Gastrocnemius medialis (tissue), 4 donors: ENCODE data around the gene PRRT1. TPM values are rescaled to one million over a fixed set of nuclear protein-coding genes. Genes with fewer than 3 reads are reported as not detected.

Source experiments
- ATAC-seq, 2 donors: fragments of 150-250 bp; one replicate each; pipeline ENCODE4 v1.9.1; 2016
- DNase-seq, 2 donors: peaks; one replicate each; pipeline ENCODE4 v3.0.0-alpha.2; 2019
- H3K27ac ChIP-seq, 4 donors: fragments of 200-600 bp; sonication (generic); 1 replicate in 1 of 4; 2 replicates in 3 of 4; pipeline ENCODE4 v1.5.1; 2016 to 2018; ENCODE audit warnings: mild to moderate bottlenecking in 2 of 4, moderate library complexity in 1 of 4
- H3K27me3 ChIP-seq, 3 donors: fragments of 200-600 bp; sonication (generic) in 2 of 3; 1 replicate in 1 of 3; 2 replicates in 2 of 3; pipeline versions ENCODE4 v1.5.1 to v1.6.0; 2016 to 2019; ENCODE audit warnings: mild to moderate bottlenecking in 1 of 3, moderate library complexity in 1 of 3
- H3K36me3 ChIP-seq, 2 donors: fragments of 200-600 bp; sonication (generic) in 1 of 2; one replicate each; pipeline ENCODE4 v1.5.1; 2017 to 2018
- H3K4me1 ChIP-seq, 2 donors: fragments of 200-600 bp; sonication (generic) in 1 of 2; one replicate each; pipeline ENCODE4 v1.5.1; 2016 to 2017; ENCODE audit warnings: mild to moderate bottlenecking in 2 of 2
- H3K4me3 ChIP-seq, 4 donors: fragments of 200-600 bp; sonication (generic) in 3 of 4; 1 replicate in 1 of 4; 2 replicates in 3 of 4; pipeline ENCODE4 v1.5.1; 2016 to 2019; ENCODE audit warnings: mild to moderate bottlenecking in 2 of 4
- H3K9me3 ChIP-seq, 3 donors: fragments of 200-600 bp; sonication (generic) in 2 of 3; 1 replicate in 1 of 3; 2 replicates in 2 of 3; pipeline ENCODE4 v1.5.1; 2016 to 2019
- CTCF ChIP-seq, 5 experiments: fragments of 450-650 bp in 3 of 5; fragments of 200-600 bp in 2 of 5; sonication (generic) in 2 of 5; IDR thresholded peaks in 4 of 5; conservative IDR thresholded peaks in 1 of 5; 1 replicate in 4 of 5; 2 replicates in 1 of 5; pipeline ENCODE4 v1.5.1; 2016 to 2019; ENCODE audit warnings: antibody characterized with exemption in 5 of 5, mild to moderate bottlenecking in 3 of 5, moderate library complexity in 3 of 5
- POLR2A ChIP-seq, 2 donors: fragments of 450-650 bp; IDR thresholded peaks; one replicate each; pipeline ENCODE4 v1.6.1; 2017; ENCODE audit warnings: antibody characterized with exemption in 2 of 2, mild to moderate bottlenecking in 2 of 2, moderate library complexity in 2 of 2
- in situ Hi-C, 4 donors: fragments of 200-750 bp; cut with MboI; loops; one replicate each; pipeline versions ENCODE4 v1.15.0 to v1.8.0; 2017; ENCODE audit warnings: low sequenced_read_pairs in 4 of 4
- intact Hi-C: fragments of 100-400 bp; cut with DNase I; formaldehyde crosslinking; loops from one replicate; pipeline ENCODE4 v1.15.1; 2023; ENCODE audit warnings: low total_unique reads
- total RNA-seq, 4 donors: library from RNA; depleted of rRNA; stranded (reverse); fragments of >200 nt; gene quantifications; one replicate each; pipeline versions ENCODE4 v1.1.0 to v1.2.3, GENCODE V29; 2016

PRRT1 gene
- total RNA-seq, 4 donors from 2014 or later = 0.49 TPM; not detected in 3

DNA sequence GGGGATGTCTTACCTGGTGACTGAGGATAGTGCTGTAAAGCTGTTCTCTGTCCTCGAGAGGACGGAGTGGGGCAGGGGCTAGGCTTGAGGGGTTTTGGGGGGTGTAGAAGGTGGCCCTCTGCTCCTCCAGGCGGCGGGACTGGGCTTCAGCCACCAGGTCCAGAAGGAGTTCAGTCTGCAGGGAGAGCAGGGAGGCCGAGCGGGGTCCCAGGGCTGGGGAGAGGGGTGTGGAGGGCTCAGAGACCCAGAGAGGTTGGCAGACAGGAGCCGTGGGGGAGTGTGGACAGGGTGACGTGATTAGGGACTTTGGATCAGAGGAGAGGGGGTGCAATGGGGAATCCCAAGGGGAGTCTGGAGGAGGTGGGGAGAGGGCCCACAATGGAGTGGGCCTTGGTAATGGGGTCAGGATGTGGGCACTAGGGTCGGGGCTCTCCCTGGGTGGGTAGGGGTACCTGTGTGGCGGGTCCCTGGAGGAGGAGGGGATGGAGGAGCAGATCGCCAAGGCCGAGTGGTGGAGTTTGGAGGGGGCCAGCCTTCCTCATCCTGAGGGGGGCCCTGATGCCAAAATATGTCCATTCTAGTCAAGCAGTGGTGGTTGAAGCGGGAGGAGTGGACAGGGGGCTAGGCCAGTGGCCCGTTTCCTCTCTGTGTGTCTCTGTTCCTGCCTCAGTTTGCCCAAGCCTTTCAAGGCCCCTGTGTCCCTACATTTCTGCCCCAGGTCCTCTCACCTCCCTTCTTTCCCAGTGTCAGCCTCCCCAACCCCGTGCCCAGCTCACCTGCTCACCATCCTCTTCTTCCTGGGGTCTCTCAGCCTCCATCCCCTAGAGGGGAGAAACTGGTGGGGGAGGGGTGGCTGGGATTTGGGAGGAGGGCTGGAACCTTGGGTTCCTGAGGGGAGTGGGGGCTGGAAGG is 40.2 kb upstream of the PRRT1 start:
- in situ Hi-C loops = loop anchor here in 3 of 4 donors (5.0 to 25.0 kb wide), 8 partner anchors 65 to 1580 kb away; partner anchors contain the start of genes BRD2 (in 3 of the 3), HLA-DMA (in 3 of the 3), APOM (in 2 of the 3) and ATF6B (in 2 of the 3)
- intact Hi-C loops = loop anchor here (10.0 kb wide), 1 partner anchor 1477 kb away; the partner anchor contains the start of gene MDC1
- H3K36me3 ChIP-seq = peaks cover 0 to 3% of the 10 kb centered on the region in 2 donors
- peak overlapping the region in 3 of 4 donors; percentile 7 to 29 (median 28) for H3K4me3 ChIP-seq
- no peaks in the 10 kb centered on the region for H3K27me3 ChIP-seq
- DNase-seq = no peak
- H3K9me3 ChIP-seq = no peaks in the 10 kb centered on the region
- H3K4me1 ChIP-seq = peaks cover 35 to 41% of the 10 kb centered on the region in 2 donors
- H3K27ac ChIP-seq = peak overlapping the region; percentile 96 to 99 (median 98)
- no peak for TF ChIP-seq CTCF (IDR thresholded peaks at IDR 0.05 in 4 of 5, conservative IDR thresholded peaks at IDR 0.05 in 1 of 5)
- TF ChIP-seq POLR2A (IDR thresholded peaks at IDR 0.05) = no peak
- ATAC-seq = no peak

GRCh38 chr6:32190911-32191677 is 39.4 kb upstream of the PRRT1 start:
- DNase-seq = no peak
- no peak for TF ChIP-seq POLR2A (IDR thresholded peaks at IDR 0.05)
- TF ChIP-seq CTCF (IDR thresholded peaks at IDR 0.05 in 4 of 5, conservative IDR thresholded peaks at IDR 0.05 in 1 of 5) = no peak
- in situ Hi-C loops = loop anchor here in 3 of 4 donors (5.0 to 25.0 kb wide), 8 partner anchors 64 to 1579 kb away; partner anchors contain the start of genes BRD2 (in 3 of the 3), HLA-DMA (in 3 of the 3), APOM (in 2 of the 3) and ATF6B (in 2 of the 3)
- Histone ChIP-seq H3K4me1 (peaks cover 34 to 45% of the 10 kb centered on the region in 2 donors), H3K9me3 (no peaks in the 10 kb centered on the region), H3K27me3 (no peaks in the 10 kb centered on the region), H3K27ac (peak overlapping the region; percentile 96 to 99 (median 98)), H3K36me3 (peaks cover 0 to 5% of the 10 kb centered on the region in 2 donors), H3K4me3 (peak overlapping the region; percentile 71 to 87 (median 78))
- no peak for ATAC-seq
- intact Hi-C loops = loop anchor here (10.0 kb wide), 1 partner anchor 1476 kb away; the partner anchor contains the start of gene MDC1

DNA sequence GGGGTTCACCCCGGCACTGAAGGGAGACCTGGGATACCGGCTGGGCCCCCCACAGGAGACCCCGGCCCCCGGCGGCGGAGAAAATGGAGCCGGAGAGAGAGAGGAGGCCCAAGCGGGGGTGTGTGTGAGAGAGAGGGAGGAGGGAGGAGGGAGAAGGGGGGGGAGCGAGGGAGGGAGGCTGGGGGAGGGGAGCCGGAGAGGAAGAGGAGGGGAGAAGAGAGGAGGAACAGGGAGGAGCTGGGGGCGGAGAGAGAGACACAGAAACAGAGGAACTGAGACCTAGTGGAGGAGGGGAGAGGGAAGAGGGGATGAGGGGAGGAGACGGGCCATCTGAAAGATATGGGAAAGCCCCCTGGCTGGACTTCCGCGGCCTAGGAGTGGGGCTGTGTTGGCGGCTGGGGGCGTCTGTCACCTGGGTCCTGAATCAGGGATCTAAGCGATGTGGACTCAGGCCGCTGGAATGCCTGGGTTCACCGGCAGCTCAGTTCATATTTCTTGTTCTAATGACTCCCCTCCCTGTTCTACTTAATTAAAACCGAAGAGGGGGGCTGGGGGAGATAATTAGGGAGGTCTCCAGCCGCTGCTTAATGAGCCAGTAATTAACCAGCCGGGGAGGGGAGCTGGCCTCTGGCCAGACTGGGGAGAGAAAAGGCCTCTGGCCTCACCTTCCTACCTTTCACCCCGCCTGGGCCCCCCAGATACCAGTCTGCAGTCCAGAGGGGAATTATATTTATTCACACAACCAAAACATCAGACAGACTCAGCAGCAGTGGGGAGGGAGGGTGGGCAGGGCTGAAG is 38.5 kb upstream of the PRRT1 start, which contains the start of gene PBX2:
Gene PBX2, minus strand, starts transcription at position 149 of the 798 bp plus-strand sequence. CDS start 287 bp downstream, outside the sequence.
- ATAC-seq = peak; percentile 83 to 89

More for the DNA sequence above, 38.5 kb upstream of the PRRT1 start, which contains the start of gene PBX2:
- intact Hi-C loops (loop anchor here (10.0 kb wide), 1 partner anchor 1475 kb away; the partner anchor contains the start of gene MDC1), in situ Hi-C loops (loop anchor here in 3 of 4 donors (5.0 to 25.0 kb wide), 8 partner anchors 63 to 1578 kb away; partner anchors contain the start of genes BRD2 (in 3 of the 3), HLA-DMA (in 3 of the 3), APOM (in 2 of the 3) and ATF6B (in 2 of the 3))
- Histone ChIP-seq H3K9me3 (no peaks in the 10 kb centered on the region), H3K36me3 (peaks cover 0 to 5% of the 10 kb centered on the region in 2 donors), H3K27me3 (no peaks in the 10 kb centered on the region), H3K4me1 (peaks cover 37 to 53% of the 10 kb centered on the region in 2 donors), H3K4me3 (peak within 1 kb of the TSS; percentile 71 to 87 (median 78)), H3K27ac (peak within 1 kb of the TSS; percentile 96 to 99 (median 98))
- TF ChIP-seq CTCF (IDR thresholded peaks at IDR 0.05 in 4 of 5, conservative IDR thresholded peaks at IDR 0.05 in 1 of 5) (no peak), POLR2A (IDR thresholded peaks at IDR 0.05) (peak; percentile 72 to 90)
- peak; percentile 94 for DNase-seq
